Measurements from ENCODE around the gene NOVA1. TPM values are rescaled to one million over a fixed set of nuclear protein-coding genes. Genes with fewer than 3 reads are reported as not detected.

NOVA1 gene
- total RNA-seq, 1 donor from 2014 or later: 1.9 TPM

GRCh38 chr14:26621807-26622560 lies 24.2 kb upstream of the NOVA1 start:
- peaks cover under 1% of the 10 kb centered on the region for H3K9me3 Mint-ChIP-seq (ENCODE audit: unreplicated experiment)
- H3K36me3 Mint-ChIP-seq (ENCODE audit: unreplicated experiment): no peaks in the 10 kb centered on the region
- H3K4me1 Mint-ChIP-seq (ENCODE audit: unreplicated experiment): peaks cover 6% of the 10 kb centered on the region
- no peak for DNase-seq (ENCODE audit: extremely low spot score, unreplicated experiment)
- no peak overlapping the region for H3K4me3 Mint-ChIP-seq (ENCODE audit: unreplicated experiment)
- H3K27me3 Mint-ChIP-seq (ENCODE audit: unreplicated experiment): peaks cover 2% of the 10 kb centered on the region
- H3K27ac Mint-ChIP-seq (ENCODE audit: unreplicated experiment): no peak overlapping the region
- TF ChIP-seq CTCF (IDR thresholded peaks at IDR 0.05): no peak

- TF ChIP-seq CTCF (IDR thresholded peaks at IDR 0.05): no peak
- Mint-ChIP-seq H3K4me1 (ENCODE audit: unreplicated experiment) (peaks cover 6% of the 10 kb centered on the region), H3K4me3 (ENCODE audit: unreplicated experiment) (no peak overlapping the region), H3K9me3 (ENCODE audit: unreplicated experiment) (peaks cover 5% of the 10 kb centered on the region), H3K36me3 (ENCODE audit: unreplicated experiment) (no peaks in the 10 kb centered on the region), H3K27ac (ENCODE audit: unreplicated experiment) (no peak overlapping the region), H3K27me3 (ENCODE audit: unreplicated experiment) (no peaks in the 10 kb centered on the region)
- DNase-seq (ENCODE audit: extremely low spot score, unreplicated experiment): no peak
Measured at GRCh38 chr14:26621364-26621763, 23.5 kb upstream of the NOVA1 start.

- Mint-ChIP-seq H3K9me3 (ENCODE audit: unreplicated experiment) (peaks cover 18% of the 10 kb centered on the region), H3K27me3 (ENCODE audit: unreplicated experiment) (peaks cover 3% of the 10 kb centered on the region), H3K4me1 (ENCODE audit: unreplicated experiment) (peaks cover 8% of the 10 kb centered on the region), H3K4me3 (ENCODE audit: unreplicated experiment) (no peak overlapping the region), H3K27ac (ENCODE audit: unreplicated experiment) (no peak overlapping the region), H3K36me3 (ENCODE audit: unreplicated experiment) (no peaks in the 10 kb centered on the region)
- TF ChIP-seq CTCF (IDR thresholded peaks at IDR 0.05): no peak
- DNase-seq (ENCODE audit: extremely low spot score, unreplicated experiment): no peak
Measured at GRCh38 chr14:26611259-26611658, 13.4 kb upstream of the NOVA1 start.

- Mint-ChIP-seq H3K9me3 (ENCODE audit: unreplicated experiment) (no peaks in the 10 kb centered on the region), H3K27me3 (ENCODE audit: unreplicated experiment) (peaks cover 10% of the 10 kb centered on the region), H3K4me1 (ENCODE audit: unreplicated experiment) (peaks cover 8% of the 10 kb centered on the region), H3K36me3 (ENCODE audit: unreplicated experiment) (no peaks in the 10 kb centered on the region), H3K4me3 (ENCODE audit: unreplicated experiment) (no peak overlapping the region), H3K27ac (ENCODE audit: unreplicated experiment) (no peak overlapping the region)
- no peak for TF ChIP-seq CTCF (IDR thresholded peaks at IDR 0.05)
- no peak for DNase-seq (ENCODE audit: extremely low spot score, unreplicated experiment)
Measured at GRCh38 chr14:26606729-26607312, 9.0 kb upstream of the NOVA1 start.

- no peaks in the 10 kb centered on the region for H3K36me3 Mint-ChIP-seq (ENCODE audit: unreplicated experiment)
Measured at GRCh38 chr14:26605602-26606001, 7.8 kb upstream of the NOVA1 start.

More at GRCh38 chr14:26605602-26606001, 7.8 kb upstream of the NOVA1 start:
- Mint-ChIP-seq H3K9me3 (ENCODE audit: unreplicated experiment) (no peaks in the 10 kb centered on the region), H3K4me3 (ENCODE audit: unreplicated experiment) (no peak overlapping the region), H3K27me3 (ENCODE audit: unreplicated experiment) (peaks cover 17% of the 10 kb centered on the region), H3K27ac (ENCODE audit: unreplicated experiment) (no peak overlapping the region), H3K4me1 (ENCODE audit: unreplicated experiment) (peaks cover 8% of the 10 kb centered on the region)
- no peak for DNase-seq (ENCODE audit: extremely low spot score, unreplicated experiment)
- TF ChIP-seq CTCF (IDR thresholded peaks at IDR 0.05): no peak
